ENCODE results near the gene BSDC1.

BSDC1 gene

DNA sequence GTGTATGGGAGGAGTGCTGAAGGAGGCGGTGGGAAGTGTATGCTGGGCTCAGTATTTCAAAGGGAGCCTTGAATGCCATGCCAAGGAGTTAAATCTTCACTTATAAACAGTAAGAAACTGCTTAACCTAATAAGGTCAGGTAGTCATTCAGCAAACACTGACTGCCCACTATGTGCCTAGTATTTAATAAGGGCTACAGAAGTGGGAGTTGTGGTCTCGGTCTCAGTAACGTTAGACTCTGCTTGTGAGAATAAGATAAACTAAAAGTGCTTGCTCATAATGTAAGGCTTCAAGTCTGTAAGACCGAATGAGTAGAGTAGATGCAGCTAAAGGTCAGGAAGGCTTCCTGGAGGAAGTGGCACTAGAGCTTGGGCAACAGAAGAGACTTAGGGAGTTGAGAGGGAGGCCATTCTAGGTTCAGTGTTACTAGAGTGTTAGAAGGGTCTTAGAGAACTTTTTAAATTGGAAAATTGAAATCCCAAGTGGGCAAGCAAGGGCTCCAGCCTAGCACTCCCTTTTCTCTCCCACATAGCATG is 64.2 kb downstream of the BSDC1 start:
- no peak overlapping the region for H3K27ac ChIP-seq
- TF ChIP-seq, protein P1, sequence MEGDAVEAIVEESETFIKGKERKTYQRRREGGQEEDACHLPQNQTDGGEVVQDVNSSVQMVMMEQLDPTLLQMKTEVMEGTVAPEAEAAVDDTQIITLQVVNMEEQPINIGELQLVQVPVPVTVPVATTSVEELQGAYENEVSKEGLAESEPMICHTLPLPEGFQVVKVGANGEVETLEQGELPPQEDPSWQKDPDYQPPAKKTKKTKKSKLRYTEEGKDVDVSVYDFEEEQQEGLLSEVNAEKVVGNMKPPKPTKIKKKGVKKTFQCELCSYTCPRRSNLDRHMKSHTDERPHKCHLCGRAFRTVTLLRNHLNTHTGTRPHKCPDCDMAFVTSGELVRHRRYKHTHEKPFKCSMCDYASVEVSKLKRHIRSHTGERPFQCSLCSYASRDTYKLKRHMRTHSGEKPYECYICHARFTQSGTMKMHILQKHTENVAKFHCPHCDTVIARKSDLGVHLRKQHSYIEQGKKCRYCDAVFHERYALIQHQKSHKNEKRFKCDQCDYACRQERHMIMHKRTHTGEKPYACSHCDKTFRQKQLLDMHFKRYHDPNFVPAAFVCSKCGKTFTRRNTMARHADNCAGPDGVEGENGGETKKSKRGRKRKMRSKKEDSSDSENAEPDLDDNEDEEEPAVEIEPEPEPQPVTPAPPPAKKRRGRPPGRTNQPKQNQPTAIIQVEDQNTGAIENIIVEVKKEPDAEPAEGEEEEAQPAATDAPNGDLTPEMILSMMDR (conservative IDR thresholded peaks at IDR 0.05): no peak

DNA sequence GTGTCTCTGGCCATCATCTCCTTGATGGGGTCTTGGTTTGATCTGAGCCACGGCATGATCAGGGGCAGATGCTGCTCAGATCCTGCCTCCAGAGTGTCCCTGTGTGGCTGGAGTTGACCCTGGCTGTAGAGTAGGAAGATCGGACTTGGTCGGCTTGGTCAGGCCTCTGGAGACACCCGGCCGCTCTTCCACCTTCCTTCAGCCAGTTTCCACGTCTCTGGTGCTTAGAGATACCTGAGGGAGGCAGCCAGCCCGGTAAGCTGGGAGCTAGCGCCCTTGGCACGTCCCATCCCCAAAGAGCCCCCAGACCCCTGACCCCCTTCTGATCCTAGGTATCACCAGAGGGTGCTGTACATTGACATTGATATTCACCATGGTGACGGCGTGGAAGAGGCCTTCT is 67.0 kb downstream of the BSDC1 start:
- TF ChIP-seq, protein P1 (conservative IDR thresholded peaks at IDR 0.05): no peak
- H3K27ac ChIP-seq: no peak overlapping the region

DNA sequence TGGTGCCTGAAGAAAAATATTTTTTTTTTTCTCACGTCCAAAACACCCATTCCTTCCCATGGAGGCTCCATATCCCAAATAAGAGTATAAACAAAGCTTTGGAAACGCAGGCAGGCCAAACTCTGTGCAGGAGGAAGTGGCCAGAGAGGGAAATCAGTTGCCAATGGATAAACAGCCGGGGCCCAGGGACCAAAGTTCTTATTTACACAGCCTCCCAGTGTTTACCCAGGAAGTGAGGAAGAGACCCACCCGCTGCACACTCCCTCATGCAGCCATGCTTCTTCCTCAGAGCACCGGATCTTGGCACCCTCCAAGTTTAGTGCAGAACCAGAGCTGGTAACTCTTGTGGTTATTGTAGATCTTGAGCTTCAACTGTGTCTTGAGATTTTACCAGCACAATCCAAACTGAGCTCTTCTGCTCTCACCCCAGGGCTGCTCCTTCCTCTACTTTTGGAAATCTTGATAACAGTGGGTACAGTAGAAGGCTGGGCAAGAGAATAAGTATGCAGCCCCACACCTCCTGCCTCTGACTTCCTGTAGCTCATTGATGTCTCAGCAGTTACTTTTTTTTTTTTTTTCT is 72.4 kb downstream of the BSDC1 start:
- TF ChIP-seq, protein P1 (conservative IDR thresholded peaks at IDR 0.05): no peak
- peak overlapping the region; percentile 100 for H3K27ac ChIP-seq

DNA sequence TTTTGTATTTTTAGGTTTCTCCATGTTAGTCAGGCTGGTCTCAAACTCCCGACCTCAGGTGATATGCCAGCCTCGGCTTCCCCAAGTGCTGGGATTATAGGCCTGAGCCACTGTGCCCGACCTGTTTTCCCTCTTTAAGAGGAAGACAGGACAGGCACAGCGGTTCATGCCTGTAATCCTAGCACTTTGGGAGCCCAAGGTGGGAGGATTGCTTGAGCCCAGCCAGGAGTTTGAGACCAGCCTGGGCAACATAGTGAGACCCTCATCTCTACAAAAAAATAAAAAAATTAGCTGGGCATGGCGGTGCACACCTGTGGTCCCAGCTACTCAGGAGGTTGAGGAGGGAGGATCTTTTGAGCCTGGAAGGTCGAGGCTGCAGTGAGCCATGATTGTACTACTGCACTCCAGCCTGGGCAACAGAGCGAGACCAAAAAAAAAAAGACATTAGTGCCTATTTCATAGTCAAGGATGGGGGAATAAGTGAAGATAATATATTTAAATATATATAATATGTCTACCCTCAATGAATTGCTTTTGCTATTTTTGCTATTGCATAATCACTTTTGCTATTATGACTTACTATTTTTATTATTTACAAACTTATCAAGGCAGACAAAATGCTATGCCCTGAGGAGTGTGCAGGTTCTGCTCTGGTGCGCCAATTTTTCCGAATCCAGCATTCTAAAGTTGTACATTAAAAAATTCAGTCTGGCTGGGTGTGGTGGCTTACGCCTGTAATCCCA is 75.9 kb downstream of the BSDC1 start:
- peak overlapping the region; percentile 100 for H3K27ac ChIP-seq
- TF ChIP-seq, protein P1 (conservative IDR thresholded peaks at IDR 0.05): no peak

DNA sequence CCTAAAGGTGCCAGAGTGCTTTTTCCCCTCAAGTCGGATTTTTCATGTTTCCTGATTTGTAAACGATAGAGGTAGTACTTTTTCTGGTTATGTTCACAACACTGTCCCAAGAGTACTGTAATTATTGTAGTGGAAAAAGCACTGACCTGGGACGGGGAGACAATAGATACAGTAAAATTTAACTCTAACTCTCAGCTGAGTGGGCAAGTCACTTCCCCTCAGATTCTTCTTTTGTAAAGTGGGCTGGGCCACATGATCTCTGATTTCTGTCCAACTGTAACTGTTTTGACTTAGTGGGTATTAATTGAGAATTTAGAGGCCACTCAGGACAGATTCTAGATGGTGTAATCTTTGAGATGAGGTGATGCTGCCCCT is 77.4 kb downstream of the BSDC1 start:
- peak overlapping the region; percentile 100 for H3K27ac ChIP-seq
- TF ChIP-seq, protein P1 (conservative IDR thresholded peaks at IDR 0.05): no peak

Data from VCaP (cell line).